HG02943 (cell line): ENCODE data around the gene MSANTD2.
A peak's percentile ranks its signal among the peaks of the same experiment; 100 is the strongest.

Experiments
- ATAC-seq: cut with Tn5 transposase; IDR thresholded peaks from one replicate; pipeline ENCODE4 v1.9.1; 2021; ENCODE audit warnings: mild to moderate bottlenecking, low read depth, moderate library complexity; ENCODE audit not compliant: unreplicated experiment

Gene MSANTD2

GRCh38 chr11:124756033-124756752 is 44.0 kb downstream of the MSANTD2 start:
- no peak for ATAC-seq

GRCh38 chr11:124754710-124755109 is 45.5 kb downstream of the MSANTD2 start:
- ATAC-seq, result no peak

GRCh38 chr11:124754309-124754708 is 45.9 kb downstream of the MSANTD2 start:
- no peak for ATAC-seq

- no peak for ATAC-seq
These were observed 46.6 kb downstream of the MSANTD2 start for GRCh38 chr11:124753624-124754023.

GRCh38 chr11:124753205-124753604 is 47.0 kb downstream of the MSANTD2 start:
- no peak for ATAC-seq

GRCh38 chr11:124752471-124753102 is 47.6 kb downstream of the MSANTD2 start:
- ATAC-seq, result no peak

- no peak for ATAC-seq
These were observed 48.3 kb downstream of the MSANTD2 start, which contains the start of gene VSIG2 for GRCh38 chr11:124751741-124752470. Gene VSIG2, minus strand, starts transcription at chr11:124752255. Its CDS starts 118 bp downstream, at chr11:124752137.

GRCh38 chr11:124751391-124751740 is 48.8 kb downstream of the MSANTD2 start:
- ATAC-seq, result no peak

GRCh38 chr11:124749912-124750311 is 50.3 kb downstream of the MSANTD2 start:
- ATAC-seq, result no peak

- no peak for ATAC-seq
These were observed 51.5 kb downstream of the MSANTD2 start for GRCh38 chr11:124748481-124749343.

- no peak for ATAC-seq
These were observed 52.1 kb downstream of the MSANTD2 start for GRCh38 chr11:124748100-124748418.

- ATAC-seq, result no peak
These were observed 52.7 kb downstream of the MSANTD2 start for GRCh38 chr11:124747406-124748099.

- peak; percentile 94 for ATAC-seq
These were observed 53.5 kb downstream of the MSANTD2 start for GRCh38 chr11:124746621-124747243.

- ATAC-seq, result peak; percentile 21
These were observed 54.2 kb downstream of the MSANTD2 start for GRCh38 chr11:124745835-124746620.

GRCh38 chr11:124745270-124745834 is 54.9 kb downstream of the MSANTD2 start:
- ATAC-seq, result no peak

- ATAC-seq, result no peak
These were observed 57.2 kb downstream of the MSANTD2 start for GRCh38 chr11:124743050-124743449.

- ATAC-seq, result no peak
These were observed 57.7 kb downstream of the MSANTD2 start for GRCh38 chr11:124742555-124742954.

GRCh38 chr11:124740277-124740882 is 59.8 kb downstream of the MSANTD2 start:
- ATAC-seq, result peak; percentile 41
